HG02623 (cell line): Measurements from ENCODE around the gene CAMK1G.

ENCODE experiments used
- ATAC-seq: cut with Tn5 transposase; IDR thresholded peaks from one replicate; pipeline ENCODE4 v1.9.1; 2021; ENCODE audit warnings: moderate library complexity; ENCODE audit not compliant: unreplicated experiment

Gene CAMK1G

DNA sequence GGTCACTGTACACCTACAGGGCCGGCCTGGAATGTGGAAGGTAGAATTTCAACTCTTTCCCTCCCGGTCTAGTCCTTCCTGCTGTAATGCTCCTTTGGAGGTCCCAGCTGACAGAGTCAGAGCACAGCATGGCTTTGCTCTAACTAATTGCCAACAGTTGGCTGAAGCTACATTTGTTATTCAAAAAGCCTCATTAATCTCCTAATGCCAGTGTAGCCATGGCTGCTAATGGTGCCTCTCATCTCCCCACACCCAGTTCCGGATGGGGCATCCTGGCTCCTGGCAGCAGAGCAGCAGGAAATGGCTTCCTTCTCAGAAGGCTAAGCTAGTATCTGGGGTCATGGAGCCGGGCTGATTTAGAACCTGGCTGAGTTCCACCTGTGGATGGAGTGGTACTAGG is 18.7 kb upstream of the CAMK1G start:
- no peak for ATAC-seq

DNA sequence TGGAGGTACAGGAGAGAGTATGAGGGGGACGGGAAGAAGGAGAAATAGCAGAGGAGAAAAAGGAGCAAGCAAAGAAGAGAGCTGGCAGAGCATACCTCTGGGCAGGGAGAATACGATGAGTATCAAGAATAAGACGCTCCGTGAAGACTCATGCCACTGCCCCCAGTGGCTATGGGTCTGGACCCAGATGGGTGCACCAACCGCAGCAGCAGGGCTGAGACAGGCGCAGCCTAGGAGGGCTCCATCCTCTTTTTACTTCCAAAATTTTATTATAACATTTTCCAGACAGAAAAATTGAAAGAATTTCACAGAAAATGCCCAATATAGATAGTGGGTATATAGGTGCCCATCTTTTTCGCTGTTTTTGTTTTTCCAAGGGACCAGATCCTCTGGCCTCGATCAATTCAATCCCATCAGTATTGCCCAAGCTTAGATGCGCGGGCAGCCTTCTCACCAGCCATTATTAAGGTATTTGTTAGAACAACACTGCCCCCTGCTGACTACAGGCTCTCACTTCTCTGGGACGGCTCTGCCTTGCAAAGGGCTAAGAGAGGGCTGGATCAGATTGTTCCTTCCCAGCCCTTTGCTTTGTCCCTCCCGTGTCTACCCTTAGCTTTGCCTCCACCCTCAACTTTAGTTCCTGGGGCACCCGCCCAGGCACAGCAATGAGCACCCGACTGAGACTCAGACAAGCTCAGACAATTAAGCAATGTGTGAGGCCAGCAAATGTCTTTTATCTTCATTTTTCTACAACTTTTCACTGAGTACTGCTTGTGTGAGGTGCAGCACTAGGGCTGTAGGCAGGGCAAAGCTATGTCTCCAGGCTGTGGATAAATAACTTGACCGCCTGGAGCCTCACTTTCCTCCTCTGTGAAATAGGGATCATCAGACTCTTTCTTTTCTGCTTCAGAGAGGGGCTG is 17.5 kb upstream of the CAMK1G start:
- peak; percentile 77 for ATAC-seq

DNA sequence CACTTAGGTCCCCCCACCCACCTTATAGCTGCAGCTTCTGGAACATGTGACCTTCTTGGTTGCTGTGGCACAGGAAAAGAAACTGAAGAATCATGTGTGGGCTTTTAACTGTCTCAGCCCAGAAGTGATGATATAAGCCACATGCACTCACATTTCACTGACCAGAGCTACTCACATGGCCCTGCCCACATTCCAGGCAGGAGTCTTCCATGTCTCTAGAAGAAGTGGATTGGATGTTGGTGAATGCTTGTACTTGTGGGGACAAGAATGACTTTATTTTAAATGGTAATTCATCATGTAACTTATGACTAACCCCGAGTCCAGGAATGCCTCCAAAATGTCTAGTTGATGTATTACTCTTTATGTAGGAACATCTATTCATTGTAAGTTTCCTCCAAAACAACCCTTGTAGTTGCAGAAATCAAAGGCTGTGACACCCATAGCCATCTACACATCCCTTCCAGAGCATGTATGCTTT is 15.8 kb upstream of the CAMK1G start:
- no peak for ATAC-seq

DNA sequence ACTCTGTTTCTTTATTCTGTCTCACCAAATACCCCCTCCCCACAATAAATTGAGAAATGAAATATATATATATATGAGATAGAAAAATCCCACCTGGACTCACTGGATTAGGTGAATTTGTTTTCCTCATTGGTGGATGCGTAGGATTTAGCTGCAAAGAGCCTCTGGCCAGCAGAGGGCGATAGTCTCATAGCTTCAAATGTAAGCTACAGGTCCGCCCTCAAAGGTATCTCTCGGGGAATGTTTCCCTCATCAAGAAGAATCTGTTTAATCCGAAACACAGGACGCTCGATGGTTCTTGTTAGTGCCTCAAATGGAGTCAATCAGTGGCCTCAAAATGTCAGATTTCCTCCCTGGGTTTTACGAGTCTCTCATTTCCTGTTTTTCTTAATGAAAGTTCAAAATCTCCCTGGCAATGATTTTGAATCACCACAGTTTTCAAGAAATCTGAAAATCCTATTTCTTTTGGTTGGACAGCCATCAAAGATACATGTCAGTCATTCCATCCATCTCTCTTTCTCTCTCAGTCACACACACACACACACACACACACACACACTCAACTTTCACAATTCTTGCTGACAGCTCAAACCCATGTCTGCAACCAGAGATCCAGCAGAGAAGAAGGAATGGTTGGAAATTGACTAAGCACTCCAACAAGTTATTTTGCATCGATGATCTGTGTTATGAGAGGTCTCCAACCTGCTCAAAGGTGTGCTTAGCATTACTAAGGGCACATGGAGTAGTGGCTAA is 13.9 kb upstream of the CAMK1G start:
- ATAC-seq, result no peak

DNA sequence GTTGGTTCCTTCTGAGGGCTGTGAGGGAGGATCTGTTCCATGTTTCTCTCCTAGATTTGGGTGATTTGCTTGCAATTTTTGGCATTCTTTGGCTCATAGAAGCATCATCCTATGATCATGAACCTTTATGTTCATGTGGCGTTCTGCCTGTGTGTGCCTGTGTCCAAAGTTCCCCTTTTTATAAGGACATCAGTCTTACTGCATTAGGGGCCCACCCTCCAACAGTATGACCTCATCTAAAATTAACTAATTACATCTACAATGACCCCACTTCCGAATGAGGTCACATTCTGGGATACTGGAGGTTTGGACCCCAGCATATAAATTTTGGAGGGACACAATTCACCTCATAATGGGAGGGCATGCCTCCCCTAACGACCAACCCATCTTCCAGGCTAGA is 12.8 kb upstream of the CAMK1G start:
- no peak for ATAC-seq

DNA sequence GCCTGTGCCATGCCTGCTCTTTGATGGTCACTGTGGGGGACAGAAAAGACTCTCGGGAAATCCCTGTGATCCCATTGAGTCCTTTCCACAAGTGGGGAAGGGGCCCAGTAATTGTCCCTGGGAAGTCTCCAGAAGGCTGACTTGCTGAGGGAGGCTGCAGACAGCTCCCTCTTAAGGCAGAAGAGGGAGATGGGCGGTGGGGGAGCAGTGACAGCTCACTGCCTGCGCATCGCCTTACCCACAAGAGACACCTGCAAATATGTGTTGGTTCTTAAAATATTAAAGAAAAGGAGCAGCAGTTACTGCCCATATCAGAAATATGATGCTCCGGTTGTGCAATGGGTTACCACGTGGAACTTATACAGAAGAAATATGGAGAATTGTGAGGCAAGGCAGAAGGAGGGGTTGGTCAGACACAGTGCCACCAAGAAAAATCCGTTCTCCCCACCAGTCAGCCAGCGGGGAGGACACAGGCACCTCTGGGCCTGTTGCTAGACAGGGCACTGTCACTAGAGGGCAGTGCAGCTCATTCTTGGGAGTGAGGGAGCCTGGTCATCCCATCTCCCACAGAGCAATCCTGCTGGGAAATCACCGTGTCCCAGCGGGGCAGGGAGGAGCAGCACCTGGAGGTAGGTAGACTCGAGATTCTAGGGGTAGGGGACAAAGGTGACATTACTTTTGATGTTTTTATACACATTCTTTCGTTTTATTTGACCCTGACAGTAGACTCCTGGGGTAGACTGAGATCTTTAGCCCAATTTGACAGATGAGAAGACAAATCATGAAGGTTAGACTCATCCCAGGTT is 6.9 kb upstream of the CAMK1G start:
- peak; percentile 58 for ATAC-seq

DNA sequence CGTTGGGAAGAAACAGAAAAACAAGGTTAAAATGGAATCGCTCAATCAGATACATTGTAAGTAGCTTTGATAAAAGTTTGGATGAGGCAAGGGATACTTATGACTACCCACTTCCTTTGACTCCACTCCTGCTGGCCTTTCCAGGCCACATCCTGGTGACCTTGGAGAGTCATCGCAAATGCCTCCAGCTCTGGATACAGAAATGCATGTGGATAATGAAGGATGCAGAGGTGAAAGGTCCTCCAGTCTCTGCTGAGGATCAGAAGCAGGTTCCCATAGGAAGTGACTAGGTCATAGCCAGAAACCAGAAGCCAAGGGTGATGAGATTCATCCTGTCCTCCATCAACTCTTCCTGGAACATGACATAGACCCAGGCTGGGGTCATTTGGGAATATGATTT is 6.2 kb upstream of the CAMK1G start:
- no peak for ATAC-seq

DNA sequence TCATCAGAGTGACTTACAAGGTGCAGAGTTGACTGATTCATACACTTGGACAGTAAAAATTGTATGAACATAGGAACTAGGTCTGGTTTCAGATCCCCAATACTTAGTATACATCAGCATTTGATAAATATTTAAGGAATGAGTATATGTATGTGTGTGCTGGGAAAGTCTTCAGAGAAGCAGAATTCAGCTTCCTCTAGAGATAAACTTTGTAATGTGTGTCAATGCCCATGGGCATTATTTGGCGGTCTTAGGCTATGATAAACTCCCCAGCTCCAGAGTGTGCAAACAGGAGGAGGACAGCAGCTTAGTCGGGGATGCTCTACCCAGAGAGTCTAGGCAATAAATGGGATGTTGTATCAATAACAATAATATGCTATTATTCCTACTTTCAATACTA is 2.9 kb upstream of the CAMK1G start:
- ATAC-seq, result no peak

DNA sequence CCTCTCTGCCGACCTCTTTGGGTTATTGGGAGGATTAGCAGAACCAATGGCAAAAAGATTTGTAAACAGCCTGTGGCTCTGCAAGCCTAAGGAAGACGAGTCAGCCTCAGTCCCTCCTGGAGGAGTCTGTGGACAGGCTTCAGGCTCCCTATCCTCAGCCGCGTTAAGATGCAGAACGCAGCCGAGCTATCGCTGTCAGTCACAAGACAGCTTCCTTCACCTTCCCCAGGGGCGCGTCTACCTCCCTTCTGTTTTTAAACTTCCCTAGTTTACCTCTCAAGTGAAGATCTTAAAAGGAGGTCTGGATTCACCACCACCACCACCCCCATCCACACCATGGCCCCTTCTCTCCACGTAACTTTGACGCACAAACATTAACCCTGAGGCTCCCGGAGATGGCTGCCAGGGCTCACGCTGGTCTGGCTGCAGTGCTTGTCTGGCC is 738 bp downstream of the CAMK1G start:
- no peak for ATAC-seq

DNA sequence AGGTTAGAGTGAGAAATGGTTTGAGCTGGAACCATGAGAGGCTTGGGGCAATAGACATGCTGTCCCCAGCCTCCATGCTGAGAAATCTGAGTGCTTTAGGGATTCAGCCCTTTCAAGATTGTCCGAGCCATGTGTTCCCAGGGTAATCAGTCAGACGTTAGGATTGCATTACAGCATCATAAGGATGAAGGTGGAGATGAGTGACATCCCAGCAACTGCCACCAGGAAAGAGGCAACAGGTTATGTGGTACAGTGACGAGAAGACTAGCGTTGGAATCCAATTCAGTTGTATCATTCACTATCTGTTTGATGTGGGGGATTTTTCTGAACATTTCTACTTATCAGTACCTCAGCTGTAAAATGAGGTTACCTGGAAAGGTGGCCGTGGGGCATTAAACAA is 1.7 kb downstream of the CAMK1G start:
- no peak for ATAC-seq

DNA sequence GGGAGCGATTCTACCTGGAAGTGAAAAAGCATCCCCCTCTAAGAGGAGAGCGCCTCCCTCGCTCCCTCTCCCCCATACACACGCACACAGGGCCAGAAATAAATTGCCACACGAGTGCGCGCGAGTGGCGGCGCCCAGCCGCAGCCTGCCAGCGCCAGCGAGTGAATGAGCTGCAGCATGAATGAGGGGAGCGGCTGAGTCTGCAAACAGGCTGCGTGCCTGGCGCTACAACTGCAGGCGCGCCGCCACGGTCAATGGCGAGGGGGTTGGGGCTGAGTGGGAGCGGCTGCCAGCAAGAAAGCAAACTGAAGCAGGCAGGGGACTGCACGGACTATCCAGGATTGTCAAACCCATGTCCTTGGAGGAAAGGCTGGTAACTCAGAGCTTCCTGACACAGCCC is 2.2 kb downstream of the CAMK1G start:
- ATAC-seq, result no peak

DNA sequence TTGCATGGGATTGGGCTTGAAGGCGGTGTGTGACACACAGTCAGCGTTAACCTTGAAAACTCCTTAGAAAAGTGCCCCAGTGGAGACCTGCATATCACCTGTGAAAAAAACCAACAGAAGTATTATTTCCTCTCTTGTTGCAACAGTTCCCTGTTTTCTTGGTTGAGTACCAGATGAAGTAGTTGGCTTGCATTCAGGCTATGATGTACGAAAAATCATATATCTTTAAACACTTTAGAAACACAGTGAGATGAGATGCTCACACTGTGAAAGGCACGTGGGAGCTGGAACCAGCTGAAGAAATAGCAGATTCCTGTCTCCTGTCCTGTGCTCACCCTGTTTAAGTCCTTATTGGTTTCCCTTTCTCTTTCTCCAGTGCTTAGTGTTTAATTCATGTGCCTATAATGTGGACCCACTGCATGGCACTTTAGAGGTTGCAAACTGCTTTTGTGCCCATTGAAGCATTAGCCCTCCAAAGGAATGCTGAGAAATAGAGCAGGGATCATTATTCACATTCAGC is 2.8 kb downstream of the CAMK1G start:
- ATAC-seq, result no peak

DNA sequence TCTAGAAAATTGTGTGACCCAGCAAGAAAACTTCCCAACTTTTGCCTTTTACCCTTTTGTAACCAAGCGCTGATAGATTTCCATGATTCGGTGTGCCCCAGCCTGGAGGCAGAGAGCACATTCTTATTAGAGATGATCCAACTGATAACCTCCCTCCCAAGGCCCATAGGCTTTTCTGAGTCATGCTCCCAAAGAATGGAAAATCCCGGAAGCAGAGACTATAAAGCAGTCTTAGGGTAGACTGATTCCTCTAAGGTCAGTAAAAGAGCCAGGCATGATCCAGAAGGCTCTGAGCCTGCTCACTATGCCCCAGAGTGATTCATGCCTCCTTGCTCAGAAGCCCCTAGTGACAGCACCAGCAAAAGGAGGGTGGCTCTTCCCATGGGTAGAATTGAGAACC is 4.3 kb downstream of the CAMK1G start:
- ATAC-seq, result no peak

DNA sequence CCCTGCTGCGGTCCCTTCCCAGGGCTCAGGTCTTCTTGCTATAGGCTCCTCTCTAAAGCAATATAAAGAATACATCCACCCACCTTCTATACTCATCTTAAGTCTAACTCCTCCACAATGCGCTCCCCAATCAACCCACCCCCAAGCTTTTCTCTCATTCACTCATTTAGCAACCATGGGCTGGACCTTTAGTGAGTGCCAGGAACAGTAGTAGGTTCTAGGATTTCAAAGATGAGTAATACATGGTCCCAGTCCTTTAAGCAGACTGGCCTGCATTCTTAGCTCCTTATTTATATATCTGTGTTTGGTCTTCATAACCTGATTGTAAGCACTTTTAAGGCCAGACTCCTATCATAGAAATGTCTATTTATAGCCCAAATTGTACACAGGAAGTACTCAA is 5.9 kb downstream of the CAMK1G start:
- no peak for ATAC-seq

DNA sequence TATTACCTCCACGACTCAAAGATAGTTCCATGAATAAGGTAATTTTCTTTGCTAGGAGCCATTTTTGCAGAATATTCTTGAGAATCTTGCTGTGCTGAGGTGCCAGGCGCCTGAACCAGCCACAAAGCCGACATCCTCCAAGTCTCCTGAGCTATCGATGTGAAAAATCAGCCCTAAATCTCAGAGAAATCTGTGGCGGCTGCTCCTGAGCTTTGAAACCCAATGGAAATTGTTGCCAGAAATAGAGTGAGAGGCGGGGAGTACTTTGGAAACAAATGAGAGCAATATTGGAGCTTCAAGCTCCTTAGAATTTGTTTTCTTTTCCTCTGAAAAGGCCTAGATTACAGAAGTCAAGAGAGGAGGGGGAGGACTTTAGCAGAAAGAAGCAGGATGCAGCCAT is 6.3 kb downstream of the CAMK1G start:
- no peak for ATAC-seq

DNA sequence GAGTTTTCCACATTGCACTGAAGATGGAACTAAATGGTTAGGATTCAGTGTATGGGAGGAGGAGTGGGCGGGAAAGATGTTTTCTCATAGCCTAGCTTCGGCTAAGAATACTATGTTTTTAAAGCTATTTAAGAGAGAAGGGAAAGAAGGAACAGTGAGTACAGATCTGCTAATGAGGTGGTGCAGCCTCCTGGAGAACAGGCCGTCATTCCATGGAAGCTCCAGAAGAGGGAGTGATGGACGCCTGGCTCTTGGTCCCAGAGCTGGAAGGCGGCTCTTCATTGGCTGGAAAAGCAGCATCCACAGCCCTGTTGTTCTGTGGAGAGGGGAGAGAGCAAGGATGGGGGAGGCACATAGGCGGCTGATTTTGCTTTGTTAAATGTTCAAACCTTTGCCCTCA is 6.9 kb downstream of the CAMK1G start:
- ATAC-seq, result no peak

DNA sequence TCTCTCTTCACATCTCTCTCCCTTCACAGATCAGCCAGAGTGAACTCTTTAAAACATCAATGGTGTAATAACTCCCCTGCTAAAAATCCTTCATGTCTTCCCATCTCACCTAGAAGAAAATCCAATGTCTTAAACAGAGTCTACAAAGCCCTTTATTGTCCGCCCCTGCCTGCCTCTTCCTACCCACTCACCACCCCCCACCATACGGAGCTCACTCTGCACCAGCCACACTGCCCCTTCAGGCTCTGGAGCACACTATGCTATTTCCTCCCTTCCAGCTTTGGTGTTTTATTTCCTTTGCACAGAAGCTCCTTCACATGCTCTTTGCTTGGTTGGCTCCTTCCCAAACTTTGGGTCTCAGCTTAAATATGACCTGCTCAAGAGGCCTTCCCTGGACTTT is 10.2 kb downstream of the CAMK1G start:
- no peak for ATAC-seq

DNA sequence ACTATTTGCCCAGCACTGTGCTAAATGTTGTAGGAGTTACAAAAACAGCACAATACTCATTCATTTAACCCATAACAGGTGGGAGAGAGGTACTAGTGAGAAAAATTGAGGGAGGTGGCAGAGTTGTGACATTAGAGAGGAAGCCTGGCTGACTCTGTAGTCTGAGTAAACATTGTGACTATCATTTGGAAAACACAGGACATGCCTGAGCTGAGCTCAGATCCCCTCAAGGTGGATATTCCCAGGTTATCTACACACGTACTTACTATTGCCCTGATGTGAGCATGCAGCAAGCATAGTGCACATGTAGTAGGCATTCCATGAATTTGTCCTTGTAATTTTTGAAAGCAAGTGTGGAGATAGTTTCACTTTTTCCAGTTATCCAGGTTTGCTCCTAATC is 10.9 kb downstream of the CAMK1G start:
- ATAC-seq, result no peak

DNA sequence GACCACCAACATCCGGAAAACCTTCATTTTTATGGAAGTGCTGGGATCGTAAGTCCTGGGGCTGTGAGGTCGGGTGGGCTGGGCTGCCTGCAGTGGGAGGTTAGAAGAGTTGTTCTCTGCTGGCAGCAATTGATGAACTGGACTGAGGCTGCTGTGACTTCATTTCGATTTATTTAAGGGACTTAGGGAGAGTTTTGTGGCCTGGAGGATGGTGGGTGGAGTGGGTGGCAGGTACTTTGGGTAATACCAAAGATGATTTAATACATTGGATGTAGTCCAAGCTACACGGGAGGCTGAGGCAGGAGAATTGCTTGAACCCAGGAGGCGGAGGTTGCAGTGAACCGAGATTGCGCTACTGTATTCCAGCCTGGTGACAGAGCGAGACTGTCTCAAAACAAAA is 11.5 kb downstream of the CAMK1G start:
- ATAC-seq, result no peak

DNA sequence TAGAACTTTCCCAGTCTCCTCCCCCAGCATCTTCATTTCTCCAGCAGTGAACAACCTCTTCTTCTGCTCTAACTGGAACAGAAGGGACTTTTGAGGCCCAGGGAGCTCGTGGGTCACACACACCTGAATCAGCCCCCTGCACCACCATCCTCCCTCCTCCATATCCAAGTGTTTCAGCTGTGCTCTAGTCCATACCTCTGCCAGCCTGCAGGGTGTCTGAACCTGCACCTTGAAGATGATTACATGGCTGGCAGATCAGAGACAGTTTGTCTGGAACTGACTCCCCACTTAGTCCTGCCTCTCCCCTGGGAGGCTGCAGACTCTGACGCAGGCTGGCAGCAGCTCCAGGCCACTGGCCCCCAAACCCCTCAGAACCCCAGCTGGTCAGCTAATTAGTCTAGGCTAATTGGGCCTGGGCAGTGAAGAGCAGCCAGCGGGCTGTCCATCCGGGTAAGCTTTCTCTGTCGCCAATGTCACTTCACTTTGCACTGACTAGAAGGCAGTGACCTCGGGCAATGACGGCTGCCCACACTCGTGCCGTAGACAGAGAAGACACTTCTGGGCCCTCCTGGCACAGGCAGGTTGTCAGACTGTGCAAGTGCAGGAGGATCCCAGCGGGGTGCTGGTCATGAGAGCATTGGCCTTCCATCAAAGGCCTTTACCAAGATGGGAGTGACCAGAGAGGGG is 12.2 kb downstream of the CAMK1G start:
- ATAC-seq, result no peak
